OCI-LY7 (cell line): ENCODE data around the gene GLP1R. TPM values are rescaled to one million over a fixed set of nuclear protein-coding genes. Genes with fewer than 3 reads are reported as not detected.

Experiments
- BruUV-seq: library from RNA; stranded (reverse); fragments of 400-500 nt; replicated peaks from 2 replicates; lab custom pipeline; 2021; lab: Mats Ljungman, UMichigan
- CTCF ChIA-PET: fragments of 300-600 bp; sonication (Branson Sonifier 250); formaldehyde crosslinking; loops from one replicate; lab custom pipeline; 2022; ENCODE audit warnings: antibody characterized with exemption; ENCODE audit not compliant: unreplicated experiment; lab: Charles Lee
- POLR2A ChIA-PET: fragments of 300-600 bp; sonication (Branson Sonifier 250); formaldehyde crosslinking; loops from one replicate; lab custom pipeline; 2022; ENCODE audit warnings: antibody characterized with exemption; lab: Charles Lee
- DNase-seq: peaks from one replicate; pipeline ENCODE4 v3.0.0-alpha.2; 2015; ENCODE audit warnings: low spot score
- H2AFZ ChIP-seq: fragments of 200-600 bp; sonication (generic), shearing (Covaris generic); 2 replicates; pipeline ENCODE4 v1.6.1; 2014; ENCODE audit warnings: mild to moderate bottlenecking, antibody characterized with exemption, low read length, moderate library complexity
- H3K27ac ChIP-seq: fragments of 200-600 bp; sonication (generic); 2 replicates; pipeline ENCODE4 v1.5.1; 2014; ENCODE audit warnings: mixed run types, low read depth, mild to moderate bottlenecking, moderate library complexity, low read length, inconsistent platforms; ENCODE audit not compliant: poor library complexity, severe bottlenecking
- H3K36me3 ChIP-seq: fragments of 200-600 bp; sonication (generic); 2 replicates; pipeline ENCODE4 v1.6.1; 2014; ENCODE audit warnings: mild to moderate bottlenecking, antibody characterized with exemption, low read length, moderate library complexity, mixed read lengths; ENCODE audit not compliant: insufficient read depth
- H3K4me1 ChIP-seq: fragments of 200-600 bp; sonication (generic); 2 replicates; pipeline ENCODE4 v1.5.1; 2014; ENCODE audit warnings: mild to moderate bottlenecking, low read length; ENCODE audit not compliant: insufficient read depth, poor library complexity, severe bottlenecking
- H3K4me2 ChIP-seq: fragments of 200-600 bp; sonication (generic); 2 replicates; pipeline ENCODE4 v1.6.1; 2014; ENCODE audit warnings: mild to moderate bottlenecking, low read length
- H3K4me3 ChIP-seq: fragments of 200-600 bp; sonication (generic); 2 replicates; pipeline ENCODE4 v1.5.1; 2014; ENCODE audit warnings: mild to moderate bottlenecking, low read depth, low read length; ENCODE audit not compliant: poor library complexity, severe bottlenecking
- H3K79me2 ChIP-seq: fragments of 200-600 bp; sonication (generic); 2 replicates; pipeline ENCODE4 v1.6.1; 2016; ENCODE audit warnings: low read depth, mild to moderate bottlenecking, low read length, moderate library complexity, mixed read lengths; ENCODE audit not compliant: insufficient read depth
- H3K9me2 ChIP-seq: fragments of 200-600 bp; sonication (generic); 2 replicates; pipeline ENCODE4 v1.6.1; 2016; ENCODE audit warnings: mild to moderate bottlenecking, low read length, mixed read lengths; ENCODE audit not compliant: insufficient read depth
- H3K9me3 ChIP-seq: fragments of 200-600 bp; sonication (generic); 2 replicates; pipeline ENCODE4 v1.6.1; 2014; ENCODE audit warnings: mild to moderate bottlenecking, mixed run types, low read length, mixed read lengths
- H4K20me1 ChIP-seq: fragments of 200-600 bp; sonication (generic); 2 replicates; pipeline ENCODE4 v1.6.1; 2014; ENCODE audit warnings: mild to moderate bottlenecking, antibody characterized with exemption, low read length, moderate library complexity, mixed read lengths; ENCODE audit not compliant: insufficient read depth
- EZH2phosphoT487 ChIP-seq: fragments of 200-600 bp; sonication (generic); IDR thresholded peaks from 2 replicates; pipeline ENCODE4 v1.6.1; 2018; ENCODE audit warnings: low read depth, borderline replicate concordance, mild to moderate bottlenecking, mixed run types, antibody characterized with exemption, low read length, moderate library complexity, mixed read lengths
- intact Hi-C: fragments of 100-400 bp; cut with micrococcal nuclease; formaldehyde crosslinking; loops from one replicate; pipeline ENCODE4 v1.10.0; 2022; ENCODE audit not compliant: unreplicated experiment
- total RNA-seq, 2 experiments: library from RNA; depleted of rRNA in 1 of 2; stranded (reverse); fragments of >200 nt in 1 of 2; shearing (Covaris generic) in 1 of 2; gene quantifications; 2 replicates each; pipeline ENCODE4 v1.2.3, GENCODE V29; 2014 to 2022
- TF ChIP-seq, protein P1 (sequence below): fragments of 200-600 bp; sonication (generic); conservative IDR thresholded peaks from 2 replicates; pipeline ENCODE4 v1.5.1; 2014; ENCODE audit warnings: mild to moderate bottlenecking, antibody characterized with exemption, low read length, moderate library complexity, mixed read lengths

The GLP1R gene
- total RNA-seq, 2 experiments from 2014 or later, result not detected

DNA sequence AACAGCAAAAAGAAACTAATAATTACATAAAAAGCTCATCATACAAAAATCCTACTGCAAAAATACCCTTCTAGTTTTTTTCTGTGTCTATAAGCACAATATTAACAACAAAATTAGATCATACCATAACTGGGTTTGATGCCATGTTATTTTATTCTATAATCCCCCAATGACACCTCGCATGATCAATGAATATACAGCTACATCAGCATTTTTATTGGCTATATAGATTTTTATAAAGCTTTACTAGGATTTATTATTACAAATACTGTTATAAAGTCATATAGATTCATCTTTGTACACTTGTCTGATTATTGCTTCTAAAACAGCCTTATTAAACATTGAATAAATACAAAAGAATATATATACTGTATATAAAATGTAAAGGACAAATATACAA is 45.1 kb upstream of the GLP1R start:
- CTCF ChIA-PET, result no interaction called here
- TF ChIP-seq EZH2phosphoT487, result no peak
- TF ChIP-seq, protein P1, sequence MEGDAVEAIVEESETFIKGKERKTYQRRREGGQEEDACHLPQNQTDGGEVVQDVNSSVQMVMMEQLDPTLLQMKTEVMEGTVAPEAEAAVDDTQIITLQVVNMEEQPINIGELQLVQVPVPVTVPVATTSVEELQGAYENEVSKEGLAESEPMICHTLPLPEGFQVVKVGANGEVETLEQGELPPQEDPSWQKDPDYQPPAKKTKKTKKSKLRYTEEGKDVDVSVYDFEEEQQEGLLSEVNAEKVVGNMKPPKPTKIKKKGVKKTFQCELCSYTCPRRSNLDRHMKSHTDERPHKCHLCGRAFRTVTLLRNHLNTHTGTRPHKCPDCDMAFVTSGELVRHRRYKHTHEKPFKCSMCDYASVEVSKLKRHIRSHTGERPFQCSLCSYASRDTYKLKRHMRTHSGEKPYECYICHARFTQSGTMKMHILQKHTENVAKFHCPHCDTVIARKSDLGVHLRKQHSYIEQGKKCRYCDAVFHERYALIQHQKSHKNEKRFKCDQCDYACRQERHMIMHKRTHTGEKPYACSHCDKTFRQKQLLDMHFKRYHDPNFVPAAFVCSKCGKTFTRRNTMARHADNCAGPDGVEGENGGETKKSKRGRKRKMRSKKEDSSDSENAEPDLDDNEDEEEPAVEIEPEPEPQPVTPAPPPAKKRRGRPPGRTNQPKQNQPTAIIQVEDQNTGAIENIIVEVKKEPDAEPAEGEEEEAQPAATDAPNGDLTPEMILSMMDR, result no peak
- Histone ChIP-seq H3K27ac (no peak overlapping the region), H3K36me3 (no peaks in the 10 kb centered on the region), H3K4me1 (no peaks in the 10 kb centered on the region), H3K4me2 (no peak overlapping the region), H2AFZ (no peak overlapping the region), H4K20me1 (no peaks in the 10 kb centered on the region), H3K9me3 (no peaks in the 10 kb centered on the region), H3K79me2 (no peaks in the 10 kb centered on the region), H3K4me3 (no peak overlapping the region), H3K9me2 (no peaks in the 10 kb centered on the region)
- intact Hi-C loops, result no loop called here
- POLR2A ChIA-PET, result interaction anchor here (0.7 to 0.8 kb wide), 2 partner anchors 30 to 1438 kb away, joined by 3 read pairs; no protein-coding TSS in a partner anchor
- no TSS peak for BruUV-seq
- no peak for DNase-seq

DNA sequence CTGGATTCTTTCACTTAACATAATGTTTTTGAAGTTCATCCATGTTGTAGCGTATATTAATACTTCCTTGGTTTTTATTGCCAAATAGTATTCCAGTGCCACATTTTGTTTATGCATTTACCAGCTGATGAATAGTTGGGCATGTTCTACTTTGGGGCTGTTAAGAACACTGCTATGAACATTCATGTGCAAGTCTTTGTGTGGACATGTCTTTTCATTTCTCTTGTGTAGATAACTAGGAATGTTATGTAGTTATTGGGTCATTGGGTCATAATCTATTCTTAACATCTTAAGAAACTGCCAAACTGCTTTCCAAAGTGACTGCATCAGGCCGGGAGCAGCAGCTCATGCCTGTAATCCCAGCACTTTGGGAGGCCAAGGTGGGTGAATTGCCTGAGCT is 43.8 kb upstream of the GLP1R start:
- no peak for TF ChIP-seq EZH2phosphoT487
- TF ChIP-seq, protein P1, result no peak
- BruUV-seq, result no TSS peak
- ChIA-PET CTCF (no interaction called here), POLR2A (no interaction called here)
- Histone ChIP-seq H3K79me2 (no peaks in the 10 kb centered on the region), H3K36me3 (no peaks in the 10 kb centered on the region), H2AFZ (no peak overlapping the region), H3K9me3 (no peaks in the 10 kb centered on the region), H3K9me2 (no peaks in the 10 kb centered on the region), H3K4me2 (no peak overlapping the region), H3K4me3 (no peak overlapping the region), H3K27ac (no peak overlapping the region), H4K20me1 (no peaks in the 10 kb centered on the region), H3K4me1 (no peaks in the 10 kb centered on the region)
- no peak for DNase-seq
- intact Hi-C loops, result no loop called here

DNA sequence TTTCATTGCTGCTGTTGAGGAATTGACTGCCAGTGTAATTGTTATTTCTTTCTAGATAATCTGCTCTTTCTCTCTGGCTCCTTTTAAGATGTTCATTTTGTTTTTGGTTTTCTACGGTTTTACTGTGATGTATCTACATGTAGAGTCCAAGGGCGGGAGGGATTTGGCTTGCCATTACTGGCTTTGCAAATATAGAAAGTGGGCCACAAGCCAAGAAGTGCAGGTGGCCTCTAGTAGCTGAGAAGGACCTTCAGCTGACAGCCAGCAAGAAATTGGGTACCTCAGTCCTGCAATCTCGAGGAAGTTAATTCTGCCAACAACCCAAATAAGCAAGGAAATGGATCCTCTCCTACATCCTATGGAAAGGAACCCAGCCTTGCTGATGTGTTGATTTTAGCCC is 42.8 kb upstream of the GLP1R start:
- intact Hi-C loops, result no loop called here
- Histone ChIP-seq H3K27ac (no peak overlapping the region), H3K4me3 (no peak overlapping the region), H2AFZ (no peak overlapping the region), H3K79me2 (no peaks in the 10 kb centered on the region), H3K9me3 (no peaks in the 10 kb centered on the region), H3K9me2 (no peaks in the 10 kb centered on the region), H4K20me1 (no peaks in the 10 kb centered on the region), H3K36me3 (no peaks in the 10 kb centered on the region), H3K4me1 (no peaks in the 10 kb centered on the region), H3K4me2 (no peak overlapping the region)
- ChIA-PET POLR2A (no interaction called here), CTCF (no interaction called here)
- no TSS peak for BruUV-seq
- TF ChIP-seq EZH2phosphoT487, result no peak
- no peak for DNase-seq
